ENCODE data around the gene PUS10.
"Not testable (repeated sequence)": the region's sequence is repeated elsewhere in the genome, so short reads cannot be mapped to it uniquely, and the experiment has no call there.

PUS10 gene

GRCh38 chr2:61017556-61018317 lies at the start of gene PUS10, which contains the start of gene PEX13:
TSS of gene PUS10 (minus strand) at chr2:61018255. CDS start at chr2:61011890, 6,365 bp downstream.
TSS of gene PEX13 (plus strand) at chr2:61017720. CDS start at chr2:61017760, 40 bp downstream.
- DNase-seq (ENCODE audit: low spot score) = peak; percentile 55

GRCh38 chr2:61065714-61066709 lies 48.0 kb upstream of the PUS10 start, which contains the start of gene SANBR:
TSS of gene SANBR (plus strand) at chr2:61065871. CDS start at chr2:61070351, 4,480 bp downstream.
- peak; percentile 80 for DNase-seq (ENCODE audit: low spot score)

GRCh38 chr2:61059382-61059781 lies 41.3 kb upstream of the PUS10 start:
- no peak for DNase-seq (ENCODE audit: low spot score)

- DNase-seq (ENCODE audit: low spot score) = no peak
Measured at GRCh38 chr2:61057562-61057961, 39.5 kb upstream of the PUS10 start.

GRCh38 chr2:61055557-61055956 lies 37.5 kb upstream of the PUS10 start:
- no peak for DNase-seq (ENCODE audit: low spot score)

GRCh38 chr2:61045999-61046398 lies 27.9 kb upstream of the PUS10 start:
- DNase-seq (ENCODE audit: low spot score) = no peak

- no peak for DNase-seq (ENCODE audit: low spot score)
Measured at GRCh38 chr2:61045226-61045625, 27.2 kb upstream of the PUS10 start.

GRCh38 chr2:61044636-61045035 lies 26.6 kb upstream of the PUS10 start:
- no peak for DNase-seq (ENCODE audit: low spot score)

GRCh38 chr2:61042807-61043206 lies 24.8 kb upstream of the PUS10 start:
- no peak for DNase-seq (ENCODE audit: low spot score)

- not testable (repeated sequence) for DNase-seq (ENCODE audit: low spot score)
Measured at GRCh38 chr2:61036643-61037042, 18.6 kb upstream of the PUS10 start.

GRCh38 chr2:61034592-61034991 lies 16.5 kb upstream of the PUS10 start:
- not testable (repeated sequence) for DNase-seq (ENCODE audit: low spot score)

GRCh38 chr2:61029533-61029932 lies 11.5 kb upstream of the PUS10 start:
- DNase-seq (ENCODE audit: low spot score) = no peak

GRCh38 chr2:61023670-61024069 lies 5.6 kb upstream of the PUS10 start:
- no peak for DNase-seq (ENCODE audit: low spot score)

GRCh38 chr2:61021228-61021660 lies 3.2 kb upstream of the PUS10 start:
- no peak for DNase-seq (ENCODE audit: low spot score)

- no peak for DNase-seq (ENCODE audit: low spot score)
Measured at GRCh38 chr2:61018798-61019197, 743 bp upstream of the PUS10 start.

- no peak for DNase-seq (ENCODE audit: low spot score)
Measured at GRCh38 chr2:61018318-61018755, 282 bp upstream of the PUS10 start.

GRCh38 chr2:61017003-61017555 lies 976 bp downstream of the PUS10 start:
- peak; percentile 74 for DNase-seq (ENCODE audit: low spot score)

GRCh38 chr2:61016392-61017002 lies 1.6 kb downstream of the PUS10 start:
- DNase-seq (ENCODE audit: low spot score) = peak; percentile 0

- DNase-seq (ENCODE audit: low spot score) = no peak
Measured at GRCh38 chr2:61015976-61016375, 2.1 kb downstream of the PUS10 start.

- no peak for DNase-seq (ENCODE audit: low spot score)
Measured at GRCh38 chr2:61014763-61015162, 3.3 kb downstream of the PUS10 start.

GRCh38 chr2:61013382-61013781 lies 4.7 kb downstream of the PUS10 start:
- no peak for DNase-seq (ENCODE audit: low spot score)

- not testable (repeated sequence) for DNase-seq (ENCODE audit: low spot score)
Measured at GRCh38 chr2:61012303-61012702, 5.8 kb downstream of the PUS10 start.
